CD14-positive monocyte (primary cell): Measurements from ENCODE around the gene MAPK7. TPM values are rescaled to one million over a fixed set of nuclear protein-coding genes. Genes with fewer than 3 reads are reported as not detected.

Source experiments
- DNase-seq, 3 donors: peaks; one replicate each; pipeline ENCODE4 v3.0.0-alpha.2; 2011 to 2022
- H2AFZ ChIP-seq: 2 replicates; pipeline ENCODE4 v1.6.0; 2012; ENCODE audit warnings: mild to moderate bottlenecking, low read depth, low read length, inconsistent platforms; ENCODE audit not compliant: insufficient read depth, poor library complexity, severe bottlenecking
- H3K27ac ChIP-seq, 2 donors: 1 replicate in 1 of 2; 2 replicates in 1 of 2; pipeline ENCODE4 v1.5.1; 2012 to 2013; ENCODE audit warnings: low read length in 2 of 2, control low read depth in 1 of 2, inconsistent platforms in 1 of 2, low read depth in 1 of 2, mild to moderate bottlenecking in 1 of 2
- H3K27me3 ChIP-seq, 2 donors: one replicate each; pipeline versions ENCODE4 v1.6.0 to v1.6.1; 2011 to 2013; ENCODE audit warnings: low read length in 2 of 2; ENCODE audit not compliant: control insufficient read depth in 2 of 2, insufficient read depth in 2 of 2
- H3K36me3 ChIP-seq, 2 donors: replicated peaks in 1 of 2; 1 replicate in 1 of 2; 2 replicates in 1 of 2; pipeline versions ENCODE4 v1.5.1 to v1.6.1; 2012 to 2013; ENCODE audit warnings: low read length in 2 of 2, control low read depth in 1 of 2, inconsistent platforms in 1 of 2, mild to moderate bottlenecking in 1 of 2; ENCODE audit not compliant: insufficient read depth in 2 of 2, control insufficient read depth in 1 of 2
- H3K4me1 ChIP-seq, 2 donors: 1 replicate in 1 of 2; 2 replicates in 1 of 2; pipeline versions ENCODE4 v1.5.1 to v1.6.1; 2012 to 2013; ENCODE audit warnings: low read length in 2 of 2, control low read depth in 1 of 2, inconsistent platforms in 1 of 2, mild to moderate bottlenecking in 1 of 2, moderate library complexity in 1 of 2; ENCODE audit not compliant: insufficient read depth in 2 of 2, control insufficient read depth in 1 of 2
- H3K4me2 ChIP-seq: replicated peaks from 2 replicates; pipeline ENCODE3; 2012; ENCODE audit warnings: low read length, moderate library complexity, mild to moderate bottlenecking; ENCODE audit not compliant: poor library complexity, severe bottlenecking; ENCODE audit errors: extremely low read depth
- H3K4me3 ChIP-seq, 3 experiments: fragments of 200-600 bp in 1 of 3; sonication (generic) in 1 of 3; replicated peaks in 1 of 3; 1 replicate in 2 of 3; 2 replicates in 1 of 3; pipeline ENCODE4 v1.5.1; 2011 to 2013; ENCODE audit warnings: low read length in 3 of 3, mild to moderate bottlenecking in 3 of 3, control low read depth in 2 of 3, low read depth in 2 of 3, inconsistent platforms in 1 of 3, moderate library complexity in 1 of 3
- H3K79me2 ChIP-seq: 2 replicates; pipeline ENCODE4 v1.6.0; 2012; ENCODE audit warnings: mild to moderate bottlenecking, control low read depth, inconsistent platforms, low read length, moderate library complexity; ENCODE audit not compliant: insufficient read depth
- H3K9ac ChIP-seq: 2 replicates; pipeline ENCODE4 v1.6.0; 2017; ENCODE audit warnings: low read length, mild to moderate bottlenecking; ENCODE audit not compliant: insufficient read depth, poor library complexity, severe bottlenecking
- H3K9me3 ChIP-seq, 2 donors: replicated peaks in 1 of 2; 1 replicate in 1 of 2; 2 replicates in 1 of 2; pipeline versions ENCODE4 v1.5.1 to v1.6.1; 2012 to 2013; ENCODE audit warnings: low read length in 2 of 2, control low read depth in 1 of 2; ENCODE audit not compliant: control insufficient read depth in 1 of 2, insufficient read depth in 1 of 2
- H4K20me1 ChIP-seq: 2 replicates; pipeline ENCODE4 v1.6.0; 2012; ENCODE audit warnings: mild to moderate bottlenecking, low read length, control low read depth, moderate library complexity; ENCODE audit not compliant: insufficient read depth
- H3K27ac Mint-ChIP-seq, 7 donors: one replicate each; pipeline ENCODE4 v1.8.0; 2020; ENCODE audit warnings: mild to moderate bottlenecking in 7 of 7, mixed read lengths in 7 of 7, moderate library complexity in 6 of 7, inconsistent platforms in 2 of 7
- H3K27me3 Mint-ChIP-seq, 3 donors: one replicate each; pipeline ENCODE4 v1.8.0; 2021 to 2022; ENCODE audit warnings: low read depth in 3 of 3, mild to moderate bottlenecking in 3 of 3, mixed read lengths in 3 of 3, moderate library complexity in 3 of 3, inconsistent platforms in 1 of 3
- H3K36me3 Mint-ChIP-seq, 2 donors: one replicate each; pipeline ENCODE4 v1.8.0; 2020; ENCODE audit warnings: mixed read lengths in 2 of 2, inconsistent platforms in 1 of 2, mild to moderate bottlenecking in 1 of 2
- H3K4me1 Mint-ChIP-seq: one replicate; pipeline ENCODE4 v1.8.0; 2020; ENCODE audit warnings: mild to moderate bottlenecking, mixed read lengths
- H3K4me3 Mint-ChIP-seq, 2 donors: one replicate each; pipeline ENCODE4 v1.8.0; 2020; ENCODE audit warnings: mild to moderate bottlenecking in 2 of 2, mixed read lengths in 2 of 2, moderate library complexity in 1 of 2
- H3K9me3 Mint-ChIP-seq, 7 donors: one replicate each; pipeline ENCODE4 v1.8.0; 2020 to 2022; ENCODE audit warnings: mixed read lengths in 7 of 7, mild to moderate bottlenecking in 6 of 7, moderate library complexity in 6 of 7, inconsistent platforms in 2 of 7
- CTCF ChIP-seq: fragments of 200-600 bp; IDR thresholded peaks from one replicate; pipeline ENCODE4 v1.8.0; 2022; ENCODE audit warnings: antibody characterized with exemption, mild to moderate bottlenecking
- WGBS: methylation state at CpG from one replicate; pipeline ENCODE4 v1.1.5; 2013; ENCODE audit warnings: missing lambda C conversion rate; ENCODE audit not compliant: insufficient coverage; 5-methylcytosine and 5-hydroxymethylcytosine counted together
- intact Hi-C, 2 donors: fragments of 100-400 bp; cut with micrococcal nuclease; formaldehyde crosslinking; loops; one replicate each; pipeline versions ENCODE4 v1.15.0 to v1.15.1; 2023
- polyA plus RNA-seq, 3 donors: library from polyadenylated mRNA; depleted of rRNA in 1 of 3; unstranded in 2 of 3; stranded (reverse) in 1 of 3; fragments of 300-500 nt in 2 of 3; fragments of >200 nt in 1 of 3; fragmentation: Illumina TruSeq in 2 of 3; gene quantifications; 1 replicate in 2 of 3; 2 replicates in 1 of 3; pipeline ENCODE4 v1.2.3, GENCODE V29; 2012 to 2021

Gene MAPK7
- polyA plus RNA-seq, 3 donors, result 9.3 to 130 (median 10.0) TPM

- peaks cover 0 to 2% of the 10 kb centered on the region in 2 donors for H3K36me3 Mint-ChIP-seq
- H3K4me3 ChIP-seq, result no peak overlapping the region
- no CpG with 5 or more reads among the region's 4 CpGs for WGBS
- no peak overlapping the region for H3K27ac ChIP-seq
- no peaks in the 10 kb centered on the region for H3K36me3 ChIP-seq
- no peak overlapping the region for H2AFZ ChIP-seq
- no peaks in the 10 kb centered on the region for H3K79me2 ChIP-seq
- H4K20me1 ChIP-seq, result no peaks in the 10 kb centered on the region
- H3K27me3 Mint-ChIP-seq, result peaks cover 34 to 64% (median 42%) of the 10 kb centered on the region in 3 donors
- no peak for DNase-seq
- H3K9ac ChIP-seq, result no peak overlapping the region
- no peak for TF ChIP-seq CTCF
- H3K4me1 Mint-ChIP-seq, result no peaks in the 10 kb centered on the region
- peaks cover 0 to 45% of the 10 kb centered on the region in 2 donors for H3K27me3 ChIP-seq
- no peak overlapping the region for H3K4me2 ChIP-seq
- H3K4me3 Mint-ChIP-seq, result no peak overlapping the region
- no peaks in the 10 kb centered on the region for H3K4me1 ChIP-seq
- H3K9me3 ChIP-seq, result peaks cover 2 to 3% of the 10 kb centered on the region in 2 donors
- H3K27ac Mint-ChIP-seq, result no peak overlapping the region
- H3K9me3 Mint-ChIP-seq, result peaks cover 3 to 9% (median 6%) of the 10 kb centered on the region in 7 donors
- intact Hi-C loops, result no loop called here
Measured at GRCh38 chr17:19331134-19331533, 47.2 kb upstream of the MAPK7 start.

GRCh38 chr17:19331543-19332245 is 46.6 kb upstream of the MAPK7 start:
- Histone ChIP-seq H3K4me1 (no peaks in the 10 kb centered on the region), H4K20me1 (no peaks in the 10 kb centered on the region), H3K4me2 (no peak overlapping the region), H3K79me2 (no peaks in the 10 kb centered on the region), H3K27ac (no peak overlapping the region), H3K36me3 (no peaks in the 10 kb centered on the region), H3K4me3 (no peak overlapping the region), H3K9ac (no peak overlapping the region), H2AFZ (no peak overlapping the region), H3K27me3 (peaks cover 0 to 43% of the 10 kb centered on the region in 2 donors), H3K9me3 (no peaks in the 10 kb centered on the region)
- WGBS, result 95% methylated on average over 6 of the region's 13 CpGs
- intact Hi-C loops, result no loop called here
- no peak for DNase-seq
- no peaks in the 10 kb centered on the region for H3K4me1 Mint-ChIP-seq
- H3K27me3 Mint-ChIP-seq, result peaks cover 31 to 61% (median 39%) of the 10 kb centered on the region in 3 donors
- no peak overlapping the region for H3K27ac Mint-ChIP-seq
- no peak for TF ChIP-seq CTCF
- H3K36me3 Mint-ChIP-seq, result peaks cover 0 to under 1% of the 10 kb centered on the region in 2 donors
- H3K4me3 Mint-ChIP-seq, result no peak overlapping the region
- H3K9me3 Mint-ChIP-seq, result peaks cover 0 to 3% (median under 1%) of the 10 kb centered on the region in 7 donors
